Esophagus squamous epithelium (tissue), 4 donors: ENCODE data around the gene ANO2.

ENCODE experiments used
- POLR2A ChIP-seq, 4 donors: fragments of 450-650 bp; IDR thresholded peaks; one replicate each; pipeline ENCODE4 v1.6.1; 2017; ENCODE audit warnings: antibody characterized with exemption in 4 of 4, mild to moderate bottlenecking in 4 of 4, moderate library complexity in 3 of 4
- TF ChIP-seq, protein P1 (sequence below), 6 experiments: fragments of 450-650 bp in 4 of 6; fragments of 200-600 bp in 2 of 6; sonication (generic) in 2 of 6; IDR thresholded peaks; one replicate each; pipeline ENCODE4 v1.5.1; 2016 to 2019; ENCODE audit warnings: antibody characterized with exemption in 6 of 6, mild to moderate bottlenecking in 4 of 6, moderate library complexity in 4 of 6

DNA sequence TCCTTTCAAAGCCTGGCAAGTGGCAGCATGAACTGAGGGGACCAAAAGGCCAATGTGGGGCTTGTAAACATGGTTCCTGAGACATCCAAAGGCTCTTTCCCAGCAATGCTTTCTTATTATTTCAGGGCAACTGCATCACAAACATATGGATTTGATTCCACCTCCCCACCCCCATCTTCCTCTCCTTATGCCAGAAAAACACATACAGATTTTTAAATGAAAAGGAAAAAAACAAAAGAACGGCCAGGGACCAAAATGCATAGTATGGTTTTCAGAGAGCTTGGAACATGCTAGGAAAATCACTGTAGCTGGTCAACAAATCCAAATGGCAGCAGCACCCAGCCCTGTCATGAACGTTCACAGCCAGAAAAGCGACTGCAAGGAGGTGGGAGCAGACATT lies 167.6 kb downstream of the ANO2 start:
- TF ChIP-seq, protein P1, sequence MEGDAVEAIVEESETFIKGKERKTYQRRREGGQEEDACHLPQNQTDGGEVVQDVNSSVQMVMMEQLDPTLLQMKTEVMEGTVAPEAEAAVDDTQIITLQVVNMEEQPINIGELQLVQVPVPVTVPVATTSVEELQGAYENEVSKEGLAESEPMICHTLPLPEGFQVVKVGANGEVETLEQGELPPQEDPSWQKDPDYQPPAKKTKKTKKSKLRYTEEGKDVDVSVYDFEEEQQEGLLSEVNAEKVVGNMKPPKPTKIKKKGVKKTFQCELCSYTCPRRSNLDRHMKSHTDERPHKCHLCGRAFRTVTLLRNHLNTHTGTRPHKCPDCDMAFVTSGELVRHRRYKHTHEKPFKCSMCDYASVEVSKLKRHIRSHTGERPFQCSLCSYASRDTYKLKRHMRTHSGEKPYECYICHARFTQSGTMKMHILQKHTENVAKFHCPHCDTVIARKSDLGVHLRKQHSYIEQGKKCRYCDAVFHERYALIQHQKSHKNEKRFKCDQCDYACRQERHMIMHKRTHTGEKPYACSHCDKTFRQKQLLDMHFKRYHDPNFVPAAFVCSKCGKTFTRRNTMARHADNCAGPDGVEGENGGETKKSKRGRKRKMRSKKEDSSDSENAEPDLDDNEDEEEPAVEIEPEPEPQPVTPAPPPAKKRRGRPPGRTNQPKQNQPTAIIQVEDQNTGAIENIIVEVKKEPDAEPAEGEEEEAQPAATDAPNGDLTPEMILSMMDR (IDR thresholded peaks at IDR 0.05), result no peak
- TF ChIP-seq POLR2A (IDR thresholded peaks at IDR 0.05), result no peak
